Thoracic aorta (tissue), 2 donors: Measurements from ENCODE around the gene DGCR2. TPM values are rescaled to one million over a fixed set of nuclear protein-coding genes. Genes with fewer than 3 reads are reported as not detected.
"Not testable (repeated sequence)": the region's sequence is repeated elsewhere in the genome, so short reads cannot be mapped to it uniquely, and the experiment has no call there.

Source experiments
- ATAC-seq: fragments of 150-250 bp; one replicate; pipeline ENCODE4 v1.8.0; 2017; ENCODE audit warnings: low read depth; ENCODE audit not compliant: insufficient number of reproducible peaks, low FRiP score
- DNase-seq: peaks from one replicate; pipeline ENCODE4 v3.0.0-alpha.2; 2020; ENCODE audit warnings: low spot score
- H3K27ac ChIP-seq, 2 donors: fragments of 200-600 bp; sonication (generic); 1 replicate in 1 of 2; 2 replicates in 1 of 2; pipeline ENCODE4 v1.5.1; 2016; ENCODE audit warnings: mild to moderate bottlenecking in 2 of 2, moderate library complexity in 2 of 2
- H3K27me3 ChIP-seq: fragments of 200-600 bp; sonication (generic); replicated peaks from 2 replicates; pipeline ENCODE4 v1.6.0; 2016; ENCODE audit warnings: mild to moderate bottlenecking; ENCODE audit not compliant: insufficient read depth
- H3K36me3 ChIP-seq: fragments of 200-600 bp; sonication (generic); one replicate; pipeline ENCODE4 v1.5.1; 2016
- H3K4me1 ChIP-seq, 2 donors: fragments of 200-600 bp; sonication (generic); 1 replicate in 1 of 2; 2 replicates in 1 of 2; pipeline versions ENCODE4 v1.5.1 to v1.6.0; 2016; ENCODE audit warnings: low read depth in 2 of 2, mild to moderate bottlenecking in 1 of 2; ENCODE audit not compliant: control insufficient read depth in 1 of 2
- H3K4me3 ChIP-seq: fragments of 200-600 bp; sonication (generic); 2 replicates; pipeline ENCODE4 v1.5.1; 2016; ENCODE audit warnings: mild to moderate bottlenecking
- H3K9me3 ChIP-seq: fragments of 200-600 bp; sonication (generic); 2 replicates; pipeline ENCODE4 v1.5.1; 2016
- total RNA-seq, 2 donors: library from RNA; depleted of rRNA; stranded (reverse); fragments of >200 nt; gene quantifications; one replicate each; pipeline versions ENCODE4 v1.1.0 to v1.2.3, GENCODE V29; 2016
- TF ChIP-seq, protein P1 (sequence below): fragments of 200-600 bp; sonication (generic); IDR thresholded peaks from one replicate; pipeline ENCODE4 v1.5.1; 2019; ENCODE audit warnings: antibody characterized with exemption

The DGCR2 gene
- total RNA-seq, 2 donors from 2014 or later: 42.1 to 105 TPM

DNA sequence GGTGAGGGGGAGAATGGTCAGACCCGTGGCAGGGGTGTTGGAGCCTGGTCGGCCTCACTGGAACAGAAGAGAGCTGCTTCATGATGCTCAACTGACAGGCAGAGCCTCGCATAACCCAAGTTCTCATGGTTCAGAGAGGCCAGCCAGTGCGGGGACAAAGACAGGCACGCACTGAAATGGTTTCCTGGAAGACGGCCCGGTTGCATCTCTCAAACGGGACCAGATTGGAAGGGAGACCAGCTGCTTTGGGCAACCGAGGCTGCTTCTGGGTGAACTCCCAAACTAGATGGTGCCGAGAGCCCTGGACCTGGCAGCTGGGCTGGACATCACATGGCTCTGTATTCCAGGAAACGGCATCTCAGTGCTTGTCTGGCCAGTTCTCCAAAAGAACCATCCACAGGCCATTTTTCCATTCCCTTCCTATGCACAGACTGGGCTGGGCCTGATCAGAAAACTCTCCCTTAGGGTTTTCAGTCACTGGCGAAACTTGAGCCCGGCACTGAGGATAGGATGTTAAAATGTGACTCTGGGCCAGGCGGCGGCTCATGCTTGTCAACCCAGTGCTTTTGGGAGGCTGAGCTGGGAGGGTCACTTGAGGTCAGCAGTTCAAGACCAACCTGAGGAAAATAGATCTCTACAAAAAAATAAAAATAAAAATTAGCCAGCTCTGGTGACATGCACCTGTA, 106.0 kb downstream of the DGCR2 start:
- Histone ChIP-seq H3K36me3 (no peaks in the 10 kb centered on the region), H3K9me3 (no peaks in the 10 kb centered on the region), H3K4me1 (no peaks in the 10 kb centered on the region), H3K27me3 (no peaks in the 10 kb centered on the region), H3K4me3 (no peak overlapping the region), H3K27ac (no peak overlapping the region)
- ATAC-seq: no peak
- no peak for DNase-seq
- TF ChIP-seq, protein P1, sequence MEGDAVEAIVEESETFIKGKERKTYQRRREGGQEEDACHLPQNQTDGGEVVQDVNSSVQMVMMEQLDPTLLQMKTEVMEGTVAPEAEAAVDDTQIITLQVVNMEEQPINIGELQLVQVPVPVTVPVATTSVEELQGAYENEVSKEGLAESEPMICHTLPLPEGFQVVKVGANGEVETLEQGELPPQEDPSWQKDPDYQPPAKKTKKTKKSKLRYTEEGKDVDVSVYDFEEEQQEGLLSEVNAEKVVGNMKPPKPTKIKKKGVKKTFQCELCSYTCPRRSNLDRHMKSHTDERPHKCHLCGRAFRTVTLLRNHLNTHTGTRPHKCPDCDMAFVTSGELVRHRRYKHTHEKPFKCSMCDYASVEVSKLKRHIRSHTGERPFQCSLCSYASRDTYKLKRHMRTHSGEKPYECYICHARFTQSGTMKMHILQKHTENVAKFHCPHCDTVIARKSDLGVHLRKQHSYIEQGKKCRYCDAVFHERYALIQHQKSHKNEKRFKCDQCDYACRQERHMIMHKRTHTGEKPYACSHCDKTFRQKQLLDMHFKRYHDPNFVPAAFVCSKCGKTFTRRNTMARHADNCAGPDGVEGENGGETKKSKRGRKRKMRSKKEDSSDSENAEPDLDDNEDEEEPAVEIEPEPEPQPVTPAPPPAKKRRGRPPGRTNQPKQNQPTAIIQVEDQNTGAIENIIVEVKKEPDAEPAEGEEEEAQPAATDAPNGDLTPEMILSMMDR: no peak

DNA sequence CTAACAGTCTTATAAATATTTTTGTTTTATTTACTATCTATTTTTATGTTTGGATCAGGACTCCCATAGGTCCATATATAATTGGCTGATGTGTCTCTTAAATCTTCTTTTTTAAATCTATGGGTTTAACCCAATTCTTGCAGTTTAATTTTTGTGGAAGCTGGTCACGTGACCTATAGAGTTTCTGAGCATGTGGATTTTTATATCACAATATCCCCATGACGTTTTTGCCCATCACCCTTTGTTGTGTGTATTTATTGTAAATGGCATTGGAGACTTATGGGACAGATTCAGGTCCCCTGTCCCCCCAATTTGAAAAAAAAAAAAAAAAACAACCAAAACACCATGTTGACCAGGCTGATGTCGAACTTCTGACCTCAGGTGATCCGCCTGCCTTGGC, 107.3 kb downstream of the DGCR2 start:
- TF ChIP-seq, protein P1: no peak
- Histone ChIP-seq H3K4me1 (no peaks in the 10 kb centered on the region), H3K4me3 (no peak overlapping the region), H3K36me3 (no peaks in the 10 kb centered on the region), H3K27ac (no peak overlapping the region), H3K9me3 (no peaks in the 10 kb centered on the region), H3K27me3 (no peaks in the 10 kb centered on the region)
- DNase-seq: no peak
- ATAC-seq: no peak

DNA sequence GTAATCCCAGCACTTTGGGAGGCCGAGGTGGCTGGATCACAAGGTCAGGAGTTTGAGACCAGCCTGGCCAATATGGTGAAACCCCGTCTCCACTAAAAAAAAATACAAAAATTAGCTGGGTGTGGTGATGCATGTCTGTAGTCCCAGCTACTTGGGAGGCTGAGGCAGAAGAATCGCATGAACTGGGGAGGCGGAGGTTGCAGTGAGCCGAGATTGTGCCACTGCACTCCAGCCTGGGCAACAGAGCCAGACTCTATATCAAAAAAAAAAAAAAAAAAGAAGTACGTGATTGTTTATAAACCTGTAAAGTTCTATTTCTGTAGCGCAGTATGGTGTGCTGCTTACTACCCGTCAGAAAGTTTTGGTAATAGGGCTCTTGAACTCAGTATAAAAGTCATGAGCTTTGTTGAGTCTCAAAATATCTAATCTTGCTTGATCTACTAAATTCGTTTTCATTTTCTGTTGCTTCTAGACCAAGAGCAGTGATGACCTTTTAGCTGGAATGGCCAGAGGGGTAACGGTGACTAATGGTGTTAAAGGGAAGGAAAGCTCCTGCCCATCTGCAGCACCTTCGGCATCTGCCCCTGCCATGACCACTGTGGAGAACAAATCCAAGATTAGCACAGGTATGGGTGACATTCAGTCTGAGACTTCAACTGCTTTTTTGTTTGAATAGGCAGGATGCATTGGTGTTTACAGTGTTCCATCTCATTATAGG, 108.2 kb downstream of the DGCR2 start:
- not testable (repeated sequence) for H3K27me3 ChIP-seq, H3K27ac ChIP-seq, ATAC-seq, DNase-seq, H3K4me1 ChIP-seq, H3K9me3 ChIP-seq, H3K4me3 ChIP-seq, H3K36me3 ChIP-seq

DNA sequence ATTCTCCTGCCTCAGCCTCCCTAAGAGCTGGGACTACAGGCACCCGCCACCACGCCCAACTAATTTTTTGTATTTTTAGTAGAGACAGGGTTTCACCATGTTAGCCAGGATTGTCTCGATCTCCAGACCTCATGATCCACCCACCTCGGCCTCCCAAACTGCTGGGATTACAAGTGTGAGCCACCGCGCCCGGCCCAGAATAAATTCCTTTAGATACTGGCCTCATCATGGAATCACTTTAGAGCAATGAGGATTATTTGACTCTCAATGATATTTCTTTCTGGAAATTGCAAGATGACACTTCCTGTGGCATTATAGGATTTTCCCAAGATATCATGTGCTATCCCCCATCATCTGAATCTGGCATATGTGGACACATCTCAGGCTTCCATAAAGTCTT, 108.8 kb downstream of the DGCR2 start:
- not testable (repeated sequence) for H3K9me3 ChIP-seq, ATAC-seq, H3K4me1 ChIP-seq, H3K4me3 ChIP-seq, H3K27ac ChIP-seq, DNase-seq, H3K27me3 ChIP-seq, H3K36me3 ChIP-seq

DNA sequence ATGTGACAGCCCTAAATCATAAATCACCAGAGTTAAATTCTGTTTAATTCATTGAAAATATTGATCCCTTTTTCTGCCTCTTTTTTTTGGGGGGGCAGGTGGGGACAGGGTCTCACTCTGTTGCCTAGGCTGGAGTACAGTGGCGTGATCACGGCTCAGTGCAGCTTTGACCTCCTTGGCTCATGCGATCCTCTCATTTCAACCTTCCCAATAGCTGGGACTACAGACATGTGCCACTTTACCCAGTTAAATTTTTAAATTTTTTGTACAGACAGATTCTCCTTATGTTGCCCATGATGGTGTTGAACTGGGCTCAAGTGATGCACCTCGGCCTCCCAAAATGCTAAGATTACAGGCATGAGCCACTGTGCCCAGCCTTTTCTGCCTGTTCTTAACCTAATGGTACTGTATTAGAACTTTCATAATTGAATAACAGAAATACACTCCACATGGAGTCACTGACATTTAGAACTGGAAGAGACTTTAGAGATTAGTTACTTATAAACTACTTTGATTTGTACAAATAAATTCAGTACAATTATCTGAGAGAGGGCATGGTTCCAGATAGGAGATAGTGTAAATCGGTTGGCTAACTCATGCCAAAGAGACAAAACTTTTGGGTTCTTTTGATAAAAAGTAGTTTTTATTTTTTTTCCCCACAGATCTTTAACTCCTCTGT, 109.8 kb downstream of the DGCR2 start:
- Histone ChIP-seq H3K9me3 (no peaks in the 10 kb centered on the region), H3K27ac (no peak overlapping the region), H3K27me3 (no peaks in the 10 kb centered on the region), H3K36me3 (no peaks in the 10 kb centered on the region), H3K4me1 (no peaks in the 10 kb centered on the region), H3K4me3 (no peak overlapping the region)
- no peak for DNase-seq
- TF ChIP-seq, protein P1: no peak
- ATAC-seq: no peak

DNA sequence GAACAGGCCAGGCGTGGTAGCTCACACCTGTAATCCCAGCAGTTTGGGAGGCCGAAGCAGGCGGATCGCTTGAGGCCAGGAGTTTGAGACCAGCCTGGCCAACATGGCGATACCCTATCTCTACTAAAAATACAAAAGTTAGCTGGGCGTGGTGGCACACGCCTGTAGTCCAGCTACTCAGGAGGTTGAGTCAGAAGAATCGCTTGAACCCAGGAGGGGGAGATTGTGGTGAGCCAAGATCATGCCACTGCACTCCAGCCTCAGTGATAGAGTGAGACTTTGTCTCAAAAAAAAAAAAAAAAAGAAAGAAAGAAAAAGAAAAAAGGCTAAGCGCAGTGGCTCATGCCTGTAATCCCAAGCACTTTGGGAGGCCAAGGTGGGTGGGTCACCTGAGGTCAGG, 110.6 kb downstream of the DGCR2 start:
- H3K27ac ChIP-seq, H3K9me3 ChIP-seq, ATAC-seq, H3K27me3 ChIP-seq, DNase-seq, H3K4me1 ChIP-seq, H3K36me3 ChIP-seq, H3K4me3 ChIP-seq: not testable (repeated sequence)
